Fibroblast of lung (primary cell): ENCODE results near the gene FZD10. TPM values are rescaled to one million over a fixed set of nuclear protein-coding genes. Genes with fewer than 3 reads are reported as not detected.

Experiments used
- DNase-seq, 2 donors: peaks; one replicate each; pipeline versions ENCODE4 v3.0.0 to v3.0.0-alpha.2; 2010; ENCODE audit warnings: low read depth in 2 of 2
- H2AFZ ChIP-seq: 2 replicates; pipeline ENCODE4 v1.5.1; 2012; ENCODE audit warnings: low read length, control low read depth, inconsistent platforms
- H3K27ac ChIP-seq: 2 replicates; pipeline ENCODE4 v1.5.1; 2011; ENCODE audit warnings: low read length, control low read depth; ENCODE audit not compliant: insufficient read depth
- H3K27me3 ChIP-seq: 2 replicates; pipeline ENCODE4 v1.5.1; 2011; ENCODE audit warnings: mild to moderate bottlenecking, low read length; ENCODE audit not compliant: control insufficient read depth, insufficient read depth
- H3K36me3 ChIP-seq: 2 replicates; pipeline ENCODE4 v1.5.1; 2011; ENCODE audit warnings: low read length; ENCODE audit not compliant: control insufficient read depth, insufficient read depth
- H3K4me1 ChIP-seq: 2 replicates; pipeline ENCODE4 v1.5.1; 2011; ENCODE audit warnings: low read length; ENCODE audit not compliant: control insufficient read depth, insufficient read depth; ENCODE audit errors: extremely low read depth
- H3K4me2 ChIP-seq: 2 replicates; pipeline ENCODE4 v1.5.1; 2011; ENCODE audit warnings: low read length, control low read depth; ENCODE audit not compliant: insufficient read depth; ENCODE audit errors: extremely low read depth
- H3K4me3 ChIP-seq, 4 experiments: fragments of 200-600 bp in 1 of 4; sonication (generic) in 1 of 4; replicated peaks in 1 of 4; 2 replicates each; pipeline ENCODE4 v1.5.1; 2011 to 2016; ENCODE audit warnings: low read length in 4 of 4, low read depth in 3 of 4, mild to moderate bottlenecking in 3 of 4, control low read depth in 2 of 4, inconsistent platforms in 1 of 4, mixed read lengths in 1 of 4; ENCODE audit not compliant: insufficient read depth in 1 of 4; ENCODE audit errors: control extremely low read depth in 1 of 4
- H3K79me2 ChIP-seq: 2 replicates; pipeline ENCODE4 v1.5.1; 2012; ENCODE audit warnings: mild to moderate bottlenecking, low read length, inconsistent platforms; ENCODE audit not compliant: control insufficient read depth, insufficient read depth
- H3K9ac ChIP-seq: 2 replicates; pipeline ENCODE4 v1.5.1; 2011; ENCODE audit warnings: mild to moderate bottlenecking, low read length, control low read depth; ENCODE audit not compliant: insufficient read depth
- H3K9me3 ChIP-seq: 2 replicates; pipeline ENCODE4 v1.5.1; 2012; ENCODE audit warnings: low read depth, low read length; ENCODE audit not compliant: control insufficient read depth, insufficient read depth
- H4K20me1 ChIP-seq: 2 replicates; pipeline ENCODE4 v1.5.1; 2011; ENCODE audit warnings: low read length; ENCODE audit not compliant: control insufficient read depth, insufficient read depth; ENCODE audit errors: extremely low read depth
- CTCF ChIP-seq, 2 donors: IDR thresholded peaks in 1 of 2; conservative IDR thresholded peaks in 1 of 2; 1 replicate in 1 of 2; 2 replicates in 1 of 2; pipeline ENCODE4 v1.5.1; 2011 to 2012; ENCODE audit warnings: low read length in 2 of 2, control low read depth in 1 of 2, inconsistent platforms in 1 of 2, low read depth in 1 of 2, mild to moderate bottlenecking in 1 of 2
- EZH2 ChIP-seq: IDR thresholded peaks from 2 replicates; pipeline ENCODE4 v1.5.1; 2012; ENCODE audit warnings: low read length, control low read depth, mild to moderate bottlenecking; ENCODE audit errors: missing control alignments
- polyA plus RNA-seq, 2 donors: library from polyadenylated mRNA; depleted of rRNA in 1 of 2; stranded (reverse) in 1 of 2; unstranded in 1 of 2; fragments of >200 nt; gene quantifications; 2 replicates each; pipeline ENCODE4 v1.2.1, GENCODE V29; 2011 to 2012; ENCODE audit warnings: missing spikeins in 1 of 2
- total RNA-seq: library from RNA; depleted of rRNA; stranded (reverse); fragments of >200 nt; gene quantifications from 2 replicates; pipeline ENCODE4 v1.2.1, GENCODE V29; 2014

FZD10 gene
- total and polyA plus RNA-seq, 2 donors (not counting 1 experiment from before 2014, with no cell fraction given): under 0.01 to 0.03 TPM

- no peak overlapping the region for H2AFZ ChIP-seq
- no peak overlapping the region for H3K4me3 ChIP-seq
- H3K4me1 ChIP-seq: no peaks in the 10 kb centered on the region
- H3K27me3 ChIP-seq: no peaks in the 10 kb centered on the region
- peak; percentile 11 to 18 for DNase-seq
- H4K20me1 ChIP-seq: no peaks in the 10 kb centered on the region
- H3K9ac ChIP-seq: no peak overlapping the region
- H3K79me2 ChIP-seq: no peaks in the 10 kb centered on the region
- no peaks in the 10 kb centered on the region for H3K36me3 ChIP-seq
- no peak for TF ChIP-seq EZH2
- no peak for TF ChIP-seq CTCF (conservative IDR thresholded peaks at IDR 0.05 in 1 of 2, IDR thresholded peaks at IDR 0.05 in 1 of 2; ENCODE audit: low read depth in 1 of 2, low read length in 2 of 2)
- no peaks in the 10 kb centered on the region for H3K9me3 ChIP-seq
- no peak overlapping the region for H3K27ac ChIP-seq
- no peak overlapping the region for H3K4me2 ChIP-seq
These were observed 712 bp upstream of the FZD10 start for GRCh38 chr12:130161261-130162243.

- H2AFZ ChIP-seq: no peak overlapping the region
- H3K4me3 ChIP-seq: no peak overlapping the region
- no peak overlapping the region for H3K9ac ChIP-seq
- H3K4me1 ChIP-seq: no peaks in the 10 kb centered on the region
- no peaks in the 10 kb centered on the region for H3K9me3 ChIP-seq
- H3K27ac ChIP-seq: no peak overlapping the region
- H3K27me3 ChIP-seq: no peaks in the 10 kb centered on the region
- DNase-seq: no peak
- no peak for TF ChIP-seq EZH2
- TF ChIP-seq CTCF (conservative IDR thresholded peaks at IDR 0.05 in 1 of 2, IDR thresholded peaks at IDR 0.05 in 1 of 2; ENCODE audit: low read depth in 1 of 2, low read length in 2 of 2): no peak
- H3K4me2 ChIP-seq: no peak overlapping the region
- no peaks in the 10 kb centered on the region for H3K79me2 ChIP-seq
- no peaks in the 10 kb centered on the region for H4K20me1 ChIP-seq
- no peaks in the 10 kb centered on the region for H3K36me3 ChIP-seq
These were observed 639 bp downstream of the FZD10 start for GRCh38 chr12:130162745-130163460.
